Rectal smooth muscle tissue (tissue), 1 donor: Measurements from ENCODE around the gene ADH1B.
"Not testable (repeated sequence)": the region's sequence is repeated elsewhere in the genome, so short reads cannot be mapped to it uniquely, and the experiment has no call there.

Experiments used
- H3K27ac ChIP-seq: one replicate; pipeline ENCODE4 v1.7.0; 2013; ENCODE audit warnings: low read depth, low read length, inconsistent platforms
- H3K27me3 ChIP-seq: one replicate; pipeline ENCODE4 v1.7.0; 2013; ENCODE audit warnings: low read length; ENCODE audit not compliant: control insufficient read depth, insufficient read depth
- H3K36me3 ChIP-seq: one replicate; pipeline ENCODE4 v1.7.0; 2013; ENCODE audit warnings: low read length; ENCODE audit not compliant: control insufficient read depth, insufficient read depth
- H3K4me1 ChIP-seq: one replicate; pipeline ENCODE4 v1.7.0; 2013; ENCODE audit warnings: low read length; ENCODE audit not compliant: control insufficient read depth, insufficient read depth
- H3K4me3 ChIP-seq: one replicate; pipeline ENCODE4 v1.7.0; 2013; ENCODE audit warnings: low read length
- H3K9ac ChIP-seq: one replicate; pipeline ENCODE4 v1.7.0; 2013; ENCODE audit warnings: low read length

Gene ADH1B

DNA sequence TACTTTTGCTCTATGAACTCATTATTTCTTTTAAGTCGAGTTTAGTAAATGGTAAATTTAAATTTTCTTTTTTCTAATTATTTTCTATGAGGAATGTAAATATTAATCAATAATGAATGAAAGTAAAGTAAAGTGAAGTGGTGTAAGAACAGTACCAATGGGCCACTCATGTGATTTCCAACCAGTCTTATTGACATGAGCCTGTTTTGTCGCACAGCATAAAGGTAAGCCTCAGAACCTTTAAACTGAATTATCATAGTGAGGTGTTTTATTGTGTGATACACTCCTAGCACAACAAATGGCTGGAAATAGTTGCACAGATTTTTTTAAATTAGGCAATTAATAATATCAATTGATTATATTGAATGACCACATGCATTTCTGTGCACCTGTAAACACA is 30.3 kb upstream of the ADH1B start:
- H3K9ac ChIP-seq: no peak overlapping the region
- H3K36me3 ChIP-seq: no peaks in the 10 kb centered on the region
- no peak overlapping the region for H3K27ac ChIP-seq
- no peak overlapping the region for H3K4me3 ChIP-seq
- H3K4me1 ChIP-seq: no peaks in the 10 kb centered on the region
- H3K27me3 ChIP-seq: no peaks in the 10 kb centered on the region

DNA sequence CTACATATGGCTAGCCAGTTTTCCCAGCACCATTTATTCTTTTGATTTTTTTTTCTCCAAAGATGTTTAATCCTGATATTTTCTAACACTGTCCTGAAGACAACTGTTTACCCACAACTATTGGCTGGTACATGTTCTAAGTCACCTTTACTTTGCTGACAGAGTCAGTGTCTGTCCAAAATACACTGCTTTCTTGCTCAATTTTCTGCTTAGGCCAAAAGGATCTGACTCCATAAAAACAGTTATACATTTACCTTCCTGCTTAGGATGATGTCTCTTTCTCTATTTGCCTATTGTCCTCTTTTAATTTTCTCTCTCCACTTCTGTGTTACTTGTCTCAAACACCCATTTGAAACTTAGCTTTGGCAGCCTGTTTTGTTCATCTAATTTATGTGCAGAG is 28.1 kb upstream of the ADH1B start:
- H3K4me1 ChIP-seq: no peaks in the 10 kb centered on the region
- H3K9ac ChIP-seq: no peak overlapping the region
- no peak overlapping the region for H3K27ac ChIP-seq
- H3K36me3 ChIP-seq: no peaks in the 10 kb centered on the region
- no peak overlapping the region for H3K4me3 ChIP-seq
- no peaks in the 10 kb centered on the region for H3K27me3 ChIP-seq

DNA sequence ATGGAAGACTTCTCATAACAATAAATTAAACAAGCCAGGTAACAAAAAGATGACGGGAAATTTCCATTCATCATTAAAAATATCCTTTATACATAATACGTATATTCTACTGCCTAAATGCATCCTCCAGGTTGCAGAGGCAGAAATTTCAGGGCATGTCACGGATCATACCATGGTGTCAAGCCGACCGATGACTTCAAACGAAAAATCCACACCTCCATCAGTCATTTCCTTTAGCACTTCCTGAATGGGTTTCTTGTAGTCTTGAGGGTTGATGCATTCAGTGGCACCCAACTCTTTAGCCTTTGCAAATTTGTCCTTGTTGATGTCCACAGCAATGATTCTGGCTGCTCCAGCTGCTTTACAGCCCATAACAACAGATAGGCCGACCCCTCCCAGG is 21.4 kb upstream of the ADH1B start:
- H3K4me3 ChIP-seq, H3K4me1 ChIP-seq, H3K9ac ChIP-seq, H3K27me3 ChIP-seq, H3K36me3 ChIP-seq, H3K27ac ChIP-seq: not testable (repeated sequence)

DNA sequence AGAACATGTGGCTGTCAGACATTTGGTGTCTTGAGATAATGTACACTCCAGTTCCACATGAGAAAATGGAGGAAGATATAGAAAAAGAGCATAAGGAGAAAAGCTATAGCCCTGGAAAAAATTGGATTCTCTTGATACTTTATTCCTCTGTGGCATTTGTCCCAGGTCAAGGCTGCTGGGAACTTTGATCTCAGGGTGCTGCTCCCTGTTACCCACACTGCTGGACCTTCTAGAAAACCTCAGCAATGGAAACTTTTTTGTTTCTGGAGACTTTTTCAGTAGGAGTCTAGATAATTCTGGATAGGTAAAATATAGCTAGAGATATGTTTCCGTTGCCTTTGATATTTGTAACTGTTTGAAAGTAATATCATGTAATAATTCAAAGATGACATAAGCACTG is 20.2 kb upstream of the ADH1B start:
- Histone ChIP-seq H3K9ac (no peak overlapping the region), H3K4me3 (no peak overlapping the region), H3K27me3 (no peaks in the 10 kb centered on the region), H3K36me3 (no peaks in the 10 kb centered on the region), H3K4me1 (peaks cover 3% of the 10 kb centered on the region), H3K27ac (no peak overlapping the region)

DNA sequence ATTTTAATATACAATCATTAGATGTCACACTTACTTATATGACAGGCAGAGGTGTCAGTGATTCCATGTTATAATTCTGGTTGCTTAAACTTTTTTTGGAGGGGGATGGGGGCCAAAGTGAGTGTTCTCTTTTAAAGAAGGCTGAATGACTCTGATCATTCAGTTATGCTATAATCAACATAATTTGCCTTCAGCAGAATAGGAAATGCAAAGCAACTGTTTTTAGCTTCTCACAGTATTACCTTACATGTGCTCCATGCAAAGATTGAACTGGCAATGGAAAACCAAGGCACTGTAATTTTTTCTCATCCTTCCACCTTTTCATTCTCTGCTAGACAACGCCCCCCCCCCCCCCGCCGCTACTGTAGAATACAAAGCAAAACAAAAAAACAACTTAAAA is 18.0 kb upstream of the ADH1B start:
- Histone ChIP-seq H3K27me3 (no peaks in the 10 kb centered on the region), H3K27ac (no peak overlapping the region), H3K4me1 (peaks cover 3% of the 10 kb centered on the region), H3K36me3 (no peaks in the 10 kb centered on the region), H3K4me3 (no peak overlapping the region), H3K9ac (no peak overlapping the region)

DNA sequence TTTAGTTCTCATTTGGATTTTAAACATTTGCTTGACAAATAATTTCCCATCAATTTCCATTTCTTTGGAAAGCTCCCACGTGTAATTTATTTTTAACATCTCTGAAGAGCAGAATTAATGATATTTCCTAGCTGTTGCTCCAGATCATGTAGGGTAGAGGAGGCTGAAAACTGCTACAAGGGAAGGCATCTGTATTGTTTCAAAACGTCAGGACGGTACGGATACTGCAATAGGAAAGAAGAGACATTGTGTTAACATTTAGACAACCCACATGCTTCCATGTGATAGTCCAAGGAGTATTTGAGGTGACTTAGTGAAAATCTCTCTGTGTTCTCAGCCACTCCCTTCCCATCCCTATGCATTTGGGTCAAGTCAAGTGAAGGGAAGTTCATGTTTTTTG is 15.4 kb upstream of the ADH1B start:
- Histone ChIP-seq H3K9ac (no peak overlapping the region), H3K4me3 (no peak overlapping the region), H3K27ac (peak overlapping the region; percentile 43), H3K36me3 (no peaks in the 10 kb centered on the region), H3K27me3 (no peaks in the 10 kb centered on the region), H3K4me1 (peaks cover 3% of the 10 kb centered on the region)

DNA sequence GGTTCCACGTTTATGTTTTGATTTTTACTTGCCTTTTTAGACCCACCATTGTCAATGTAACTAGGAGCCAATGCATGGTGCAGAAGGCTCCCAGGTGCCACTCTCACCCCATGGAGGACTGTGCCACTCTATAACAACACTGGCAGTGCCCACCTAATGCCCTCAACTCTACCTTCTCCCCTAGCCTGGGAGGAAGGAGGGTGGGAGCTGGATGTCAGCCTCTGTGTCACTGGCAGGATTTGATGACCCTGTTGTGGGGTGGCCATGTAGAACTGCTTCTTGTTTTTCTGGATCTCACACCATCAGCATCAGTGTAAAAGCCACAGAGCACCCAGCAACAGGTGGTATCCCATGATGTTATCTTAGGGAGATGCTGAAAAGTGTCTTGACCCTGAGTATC is 13.7 kb upstream of the ADH1B start:
- no peak overlapping the region for H3K4me3 ChIP-seq
- H3K27me3 ChIP-seq: no peaks in the 10 kb centered on the region
- H3K36me3 ChIP-seq: no peaks in the 10 kb centered on the region
- no peak overlapping the region for H3K9ac ChIP-seq
- H3K4me1 ChIP-seq: no peaks in the 10 kb centered on the region
- no peak overlapping the region for H3K27ac ChIP-seq

DNA sequence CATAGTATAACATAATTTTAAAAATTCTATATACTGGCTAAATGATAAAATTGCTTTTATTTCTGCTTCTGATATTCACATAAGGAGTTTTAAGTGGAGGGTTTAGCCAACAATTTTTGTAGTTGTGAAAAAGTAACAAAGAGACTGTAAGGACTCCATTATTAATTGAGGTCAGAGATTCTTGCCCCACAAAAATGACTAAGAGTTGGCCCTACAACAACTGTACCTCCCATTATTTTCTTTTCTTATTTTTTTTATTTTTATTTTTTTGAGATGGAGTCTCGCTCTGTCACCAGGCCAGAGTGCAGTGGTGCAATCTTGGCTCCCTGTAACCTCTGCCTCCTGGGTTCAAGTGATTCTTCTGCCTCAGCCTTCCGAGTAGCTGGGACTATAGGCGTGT is 9.4 kb upstream of the ADH1B start:
- Histone ChIP-seq H3K36me3 (no peaks in the 10 kb centered on the region), H3K27ac (no peak overlapping the region), H3K27me3 (no peaks in the 10 kb centered on the region), H3K4me1 (no peaks in the 10 kb centered on the region), H3K4me3 (no peak overlapping the region), H3K9ac (no peak overlapping the region)

DNA sequence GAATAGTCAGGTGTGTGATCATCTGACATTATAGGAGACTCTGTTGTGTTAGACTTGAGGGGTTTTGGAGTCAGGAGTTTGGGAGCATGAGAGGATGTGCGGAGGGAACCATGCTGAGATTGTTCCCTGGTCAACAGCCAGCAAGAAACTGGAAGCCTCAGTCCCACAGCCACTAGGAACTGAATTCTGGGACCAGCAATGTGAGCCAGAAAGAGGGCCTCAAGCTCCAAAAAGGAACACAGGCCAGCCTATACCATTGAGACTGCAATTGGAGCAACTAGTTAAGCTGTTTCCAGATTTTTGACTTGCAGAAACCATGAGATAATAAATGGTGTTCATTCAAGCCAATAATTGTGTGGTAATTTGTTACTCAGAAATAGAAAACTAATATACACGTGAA is 8.7 kb upstream of the ADH1B start:
- Histone ChIP-seq H3K9ac (no peak overlapping the region), H3K27ac (no peak overlapping the region), H3K4me1 (no peaks in the 10 kb centered on the region), H3K36me3 (no peaks in the 10 kb centered on the region), H3K27me3 (no peaks in the 10 kb centered on the region), H3K4me3 (no peak overlapping the region)

DNA sequence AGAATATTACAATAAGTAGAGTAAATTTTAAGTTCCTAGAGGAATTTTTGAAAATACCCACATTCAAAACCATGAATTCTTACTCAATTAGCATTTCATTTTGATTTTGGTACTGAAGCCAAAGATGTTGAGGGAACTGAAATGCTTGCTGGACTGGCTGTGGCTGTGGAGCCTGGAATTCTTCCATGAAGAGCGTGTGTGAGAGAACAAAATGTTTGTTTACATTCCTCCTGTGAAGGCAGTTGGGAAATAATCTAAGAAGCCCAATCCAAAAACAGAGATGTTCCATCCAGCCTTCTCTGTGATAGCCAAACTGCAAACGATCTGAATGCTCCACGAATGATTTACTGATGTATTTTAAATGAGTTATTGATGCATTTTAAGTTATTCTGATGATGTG is 3.8 kb upstream of the ADH1B start:
- no peaks in the 10 kb centered on the region for H3K36me3 ChIP-seq
- H3K27me3 ChIP-seq: no peaks in the 10 kb centered on the region
- peaks cover 10% of the 10 kb centered on the region for H3K4me1 ChIP-seq
- peak overlapping the region; percentile 70 for H3K27ac ChIP-seq
- no peak overlapping the region for H3K9ac ChIP-seq
- H3K4me3 ChIP-seq: no peak overlapping the region

DNA sequence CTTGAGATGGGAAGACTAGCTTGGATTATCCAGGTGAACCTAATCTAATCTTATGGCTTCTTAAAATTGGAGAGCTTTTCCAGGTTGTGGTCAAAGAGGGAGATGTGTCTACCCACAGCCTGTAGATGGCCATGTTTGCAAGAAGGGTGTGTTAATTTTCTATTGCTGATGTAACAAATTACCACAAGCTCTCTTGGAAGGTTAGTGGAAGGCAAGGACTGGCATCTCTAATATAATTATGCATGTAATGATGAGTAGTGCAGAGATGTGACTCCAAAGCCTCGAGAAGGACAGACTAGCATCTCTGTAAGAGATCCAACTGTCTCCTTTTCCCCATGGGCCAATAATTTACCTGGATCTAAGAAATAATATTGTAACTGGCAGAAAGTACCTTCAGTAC is 3.2 kb upstream of the ADH1B start:
- Histone ChIP-seq H3K36me3 (no peaks in the 10 kb centered on the region), H3K4me3 (no peak overlapping the region), H3K4me1 (peaks cover 10% of the 10 kb centered on the region), H3K27me3 (no peaks in the 10 kb centered on the region), H3K9ac (no peak overlapping the region), H3K27ac (peak overlapping the region; percentile 70)

DNA sequence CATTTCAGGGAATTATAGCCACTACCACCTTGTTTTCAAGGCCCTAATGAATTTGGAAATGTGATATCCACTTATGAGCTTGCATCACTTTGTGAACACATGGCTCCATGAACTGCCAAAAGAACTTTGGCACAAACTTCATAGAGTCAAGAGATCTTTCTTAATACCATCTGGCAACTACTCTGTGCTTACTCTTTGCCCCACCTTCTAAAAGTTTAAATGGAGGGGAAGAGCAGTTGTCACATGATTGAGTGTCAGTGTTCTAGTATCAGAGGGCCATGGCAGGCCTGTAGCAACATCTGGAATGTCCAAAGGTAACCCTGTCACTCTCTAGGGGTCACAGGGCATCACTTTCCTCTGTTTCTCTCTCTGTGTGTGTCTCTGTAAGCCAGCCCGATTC is 2.6 kb upstream of the ADH1B start:
- no peak overlapping the region for H3K4me3 ChIP-seq
- no peaks in the 10 kb centered on the region for H3K36me3 ChIP-seq
- no peaks in the 10 kb centered on the region for H3K27me3 ChIP-seq
- H3K27ac ChIP-seq: peak overlapping the region; percentile 70
- no peak overlapping the region for H3K9ac ChIP-seq
- peaks cover 10% of the 10 kb centered on the region for H3K4me1 ChIP-seq

DNA sequence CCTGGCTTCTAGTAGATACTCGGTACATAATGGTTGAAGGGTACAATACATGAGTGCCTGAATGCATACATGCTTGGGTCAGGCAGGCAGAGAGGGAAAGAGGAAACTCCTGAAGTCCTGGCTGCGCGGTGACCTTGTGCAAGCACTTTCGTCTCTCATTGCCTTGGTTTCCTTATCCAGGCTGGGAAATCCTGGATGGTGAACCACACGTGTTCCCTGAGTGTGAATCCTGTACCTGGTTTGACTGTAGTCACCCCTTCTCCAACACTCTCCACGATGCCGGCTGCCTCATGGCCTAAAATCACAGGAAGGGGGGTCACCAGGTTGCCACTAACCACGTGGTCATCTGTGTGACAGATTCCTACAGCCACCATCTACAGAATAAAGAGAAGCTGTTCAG is 3.4 kb downstream of the ADH1B start:
- not testable (repeated sequence) for H3K9ac ChIP-seq, H3K36me3 ChIP-seq, H3K4me1 ChIP-seq, H3K27me3 ChIP-seq
- peak overlapping the region; percentile 32 for H3K27ac ChIP-seq
- H3K4me3 ChIP-seq: peak overlapping the region; percentile 47

DNA sequence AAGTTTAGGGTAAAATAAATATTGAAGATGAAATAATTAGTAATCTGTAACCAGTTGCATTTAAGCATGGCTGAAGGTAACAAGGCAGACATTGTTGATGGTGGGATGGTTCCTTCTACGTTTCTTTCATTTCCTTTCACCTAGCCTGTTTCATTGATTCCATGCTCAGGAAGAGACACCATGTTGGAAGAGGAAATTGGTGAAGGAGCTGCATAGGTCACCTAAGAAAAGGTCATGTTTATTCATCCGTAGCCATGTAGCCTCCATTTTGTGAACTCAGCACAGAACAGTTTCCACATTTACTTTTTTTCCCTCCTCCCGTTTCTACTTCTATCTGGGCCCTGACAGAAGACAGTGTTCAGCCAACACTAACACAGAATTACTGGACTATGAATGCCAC is 3.8 kb downstream of the ADH1B start:
- H3K9ac ChIP-seq: no peak overlapping the region
- peak overlapping the region; percentile 32 for H3K27ac ChIP-seq

More for the DNA sequence above, 3.8 kb downstream of the ADH1B start:
- Histone ChIP-seq H3K4me1 (no peaks in the 10 kb centered on the region), H3K4me3 (peak overlapping the region; percentile 47), H3K27me3 (no peaks in the 10 kb centered on the region), H3K36me3 (no peaks in the 10 kb centered on the region)
